Upper lobe of right lung (tissue), 1 donor: ENCODE measurements around the gene DMBX1. TPM values are rescaled to one million over a fixed set of nuclear protein-coding genes. Genes with fewer than 3 reads are reported as not detected.

Experiments used
- ATAC-seq: fragments of 200-7000 bp; cut with Tn5 transposase; one replicate; pipeline ENCODE4 v1.9.1; 2020; ENCODE audit warnings: mild to moderate bottlenecking, moderate library complexity
- DNase-seq: peaks from one replicate; pipeline ENCODE4 v3.0.0-alpha.2; 2020
- H3K27ac ChIP-seq: fragments of 200-600 bp; one replicate; pipeline ENCODE4 v1.8.0; 2022
- H3K27me3 ChIP-seq: fragments of 200-600 bp; one replicate; pipeline ENCODE4 v1.8.0; 2022; ENCODE audit warnings: mild to moderate bottlenecking
- H3K36me3 ChIP-seq: fragments of 200-600 bp; one replicate; pipeline ENCODE4 v1.8.0; 2022
- H3K4me1 ChIP-seq: fragments of 200-600 bp; one replicate; pipeline ENCODE4 v1.8.0; 2022
- H3K4me3 ChIP-seq: fragments of 200-600 bp; one replicate; pipeline ENCODE4 v1.8.0; 2022; ENCODE audit warnings: mild to moderate bottlenecking
- H3K9me3 ChIP-seq: fragments of 200-600 bp; one replicate; pipeline ENCODE4 v1.8.0; 2022
- CTCF ChIP-seq: fragments of 200-600 bp; IDR thresholded peaks from one replicate; pipeline ENCODE4 v1.8.0; 2022; ENCODE audit warnings: antibody characterized with exemption
- intact Hi-C: fragments of 100-400 bp; cut with DNase I; formaldehyde crosslinking; loops from one replicate; pipeline ENCODE4 v1.11.0; 2022
- total RNA-seq: library from RNA; stranded (reverse); fragmentation: NEBNext Ultra II Directional; extraction: Animal tissue kit (Norgen Biotek cat#: 25700); gene quantifications from one replicate; pipeline ENCODE4 v1.2.1, GENCODE V29; 2021
- donor health status: DM: no; HTN: yes; CAD: no; lungs with severe emphysema.

Gene DMBX1
- total RNA-seq, 1 donor from 2014 or later, result not detected

GRCh38 chr1:46517010-46517600 lies 27.5 kb downstream of the DMBX1 start:
- Histone ChIP-seq H3K4me3 (no peak overlapping the region), H3K4me1 (peaks cover 2% of the 10 kb centered on the region), H3K27me3 (no peaks in the 10 kb centered on the region), H3K36me3 (no peaks in the 10 kb centered on the region), H3K9me3 (no peaks in the 10 kb centered on the region), H3K27ac (no peak overlapping the region)
- intact Hi-C loops, result no loop called here
- peak; percentile 93 for DNase-seq
- ATAC-seq, result peak; percentile 90
- no peak for TF ChIP-seq CTCF

GRCh38 chr1:46517932-46518498 lies 28.4 kb downstream of the DMBX1 start:
- no peaks in the 10 kb centered on the region for H3K36me3 ChIP-seq
- H3K27me3 ChIP-seq, result no peaks in the 10 kb centered on the region
- DNase-seq (no peak), ATAC-seq (no peak)
- H3K4me1 ChIP-seq, result peaks cover 11% of the 10 kb centered on the region
- H3K9me3 ChIP-seq, result no peaks in the 10 kb centered on the region
- no peak overlapping the region for H3K4me3 ChIP-seq
- intact Hi-C loops, result no loop called here
- TF ChIP-seq CTCF, result no peak
- H3K27ac ChIP-seq, result no peak overlapping the region

GRCh38 chr1:46519209-46519608 lies 29.6 kb downstream of the DMBX1 start:
- DNase-seq (no peak), ATAC-seq (no peak)
- H3K4me3 ChIP-seq, result no peak overlapping the region
- intact Hi-C loops, result no loop called here
- H3K27ac ChIP-seq, result no peak overlapping the region
- no peak for TF ChIP-seq CTCF
- peaks cover 12% of the 10 kb centered on the region for H3K4me1 ChIP-seq
- H3K36me3 ChIP-seq, result no peaks in the 10 kb centered on the region
- H3K9me3 ChIP-seq, result no peaks in the 10 kb centered on the region
- H3K27me3 ChIP-seq, result peaks cover 4% of the 10 kb centered on the region

- H3K27ac ChIP-seq, result no peak overlapping the region
- ATAC-seq, result peak; percentile 56
- peaks cover 12% of the 10 kb centered on the region for H3K4me1 ChIP-seq
- intact Hi-C loops, result loop anchor here (10.0 kb wide), 1 partner anchor 45 kb away; no protein-coding TSS in a partner anchor
- no peaks in the 10 kb centered on the region for H3K36me3 ChIP-seq
- H3K27me3 ChIP-seq, result peaks cover 4% of the 10 kb centered on the region
- H3K4me3 ChIP-seq, result no peak overlapping the region
- H3K9me3 ChIP-seq, result no peaks in the 10 kb centered on the region
- peak; percentile 76 for DNase-seq
- no peak for TF ChIP-seq CTCF
These were observed 30.7 kb downstream of the DMBX1 start for GRCh38 chr1:46520063-46520911.

GRCh38 chr1:46521414-46521813 lies 31.8 kb downstream of the DMBX1 start:
- ATAC-seq (no peak), DNase-seq (no peak)
- Histone ChIP-seq H3K36me3 (no peaks in the 10 kb centered on the region), H3K4me3 (no peak overlapping the region), H3K9me3 (no peaks in the 10 kb centered on the region), H3K4me1 (peaks cover 12% of the 10 kb centered on the region), H3K27ac (no peak overlapping the region), H3K27me3 (peaks cover 12% of the 10 kb centered on the region)
- intact Hi-C loops, result loop anchor here (10.0 kb wide), 1 partner anchor 47 kb away; no protein-coding TSS in a partner anchor
- TF ChIP-seq CTCF, result no peak
